ENCODE measurements around the gene RPTOR.
A peak's percentile ranks its signal among the peaks of the same experiment; 100 is the strongest.
"Not testable (repeated sequence)": the region's sequence is repeated elsewhere in the genome, so short reads cannot be mapped to it uniquely, and the experiment has no call there.

RPTOR gene

DNA sequence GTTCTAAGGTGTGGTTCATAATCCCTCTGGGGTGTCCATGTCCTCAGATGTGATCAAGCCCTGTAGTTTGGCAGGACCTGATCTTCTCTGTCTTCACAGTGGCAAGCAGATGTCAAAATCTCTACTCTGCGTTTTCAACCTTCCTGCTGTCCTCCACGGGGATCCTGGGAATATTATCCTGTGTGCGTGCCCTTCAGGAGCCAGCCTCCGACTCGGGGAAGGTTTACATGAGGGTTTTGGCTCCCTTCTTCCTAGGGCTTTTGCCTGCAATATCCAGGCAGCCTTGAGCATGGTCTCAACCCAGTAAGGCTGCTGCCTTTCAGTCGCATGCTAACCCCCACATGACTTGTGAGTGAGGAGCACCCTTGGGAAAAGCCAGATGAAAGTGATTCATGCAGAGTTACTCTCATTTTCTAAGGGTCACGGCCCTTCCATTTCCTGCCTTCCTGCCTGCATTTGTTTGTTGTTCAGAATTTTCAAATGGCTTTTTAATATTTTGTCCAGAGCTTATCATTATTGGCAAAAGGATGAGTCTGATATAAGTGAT is 244.8 kb downstream of the RPTOR start:
- DNase-seq = no peak

DNA sequence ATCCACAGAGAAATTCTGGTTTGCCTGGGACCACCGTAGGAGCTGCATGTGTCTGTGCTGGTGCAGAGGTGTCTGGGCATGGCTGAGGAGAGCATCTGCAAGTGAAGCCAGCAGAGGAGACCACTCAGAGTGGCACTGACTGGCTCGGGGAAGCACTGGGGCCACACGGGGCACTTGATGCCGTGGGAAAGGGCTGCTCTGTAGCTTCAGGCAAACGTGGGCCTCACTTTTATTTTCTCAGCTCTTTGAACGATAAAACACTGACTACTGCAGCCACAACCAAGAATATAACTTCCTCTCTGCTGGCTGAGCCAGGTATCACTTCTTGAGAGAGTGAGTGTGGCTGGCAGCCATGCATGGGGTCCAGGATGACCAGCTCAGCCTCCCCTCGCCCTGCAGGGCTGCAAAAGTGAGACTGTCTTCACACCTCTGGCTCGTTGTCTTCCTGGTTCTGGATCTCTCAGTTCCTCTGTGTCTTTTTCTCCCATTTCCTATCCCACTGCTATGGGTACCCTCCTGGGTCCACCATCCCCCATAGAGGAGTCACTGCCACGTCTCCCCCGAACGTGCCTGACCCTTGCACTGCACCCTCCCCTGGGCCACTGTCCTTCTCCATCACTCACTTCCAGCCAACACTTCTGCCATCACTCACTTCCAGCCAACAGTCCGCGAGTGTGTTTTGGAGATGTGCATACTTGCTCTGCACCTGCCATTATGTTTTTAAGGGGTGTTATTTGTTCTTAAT is 245.6 kb downstream of the RPTOR start:
- DNase-seq = no peak

DNA sequence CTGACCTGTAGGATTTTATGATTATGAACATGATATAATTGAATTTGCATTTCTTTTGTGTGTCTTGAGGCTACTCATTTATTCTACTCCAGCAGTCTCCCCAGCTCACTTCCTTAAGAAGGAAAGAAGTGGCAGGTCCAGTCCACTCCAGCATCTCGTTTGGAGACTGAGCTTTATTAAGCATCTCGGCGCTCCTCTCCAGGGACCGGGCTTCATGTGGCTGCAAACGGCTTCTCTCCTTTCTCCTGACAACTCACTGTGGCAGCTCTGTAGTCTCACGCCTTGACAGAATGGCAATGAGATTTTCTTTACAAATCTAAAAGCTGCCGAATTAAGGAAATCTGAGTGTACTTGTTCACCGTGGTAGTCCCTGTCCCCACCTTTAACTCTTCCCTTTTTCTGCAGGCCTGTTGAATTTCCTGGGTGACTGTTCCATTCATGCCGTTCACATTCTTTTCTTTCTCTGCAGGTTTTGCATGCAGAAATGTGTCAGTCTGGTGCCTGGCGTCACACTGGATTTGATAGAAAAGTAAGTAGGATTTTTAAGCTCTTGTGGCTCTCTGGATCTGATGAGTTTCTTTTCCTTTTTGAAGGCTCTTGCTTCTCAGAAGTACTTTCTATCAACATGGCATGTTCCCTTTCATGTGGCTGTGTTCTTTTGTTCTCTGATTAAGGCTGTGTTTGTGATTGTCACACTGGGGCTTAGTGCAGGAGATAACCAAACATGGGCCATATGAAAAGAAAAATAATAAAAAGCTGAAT is 246.5 kb downstream of the RPTOR start:
- no peak for DNase-seq

DNA sequence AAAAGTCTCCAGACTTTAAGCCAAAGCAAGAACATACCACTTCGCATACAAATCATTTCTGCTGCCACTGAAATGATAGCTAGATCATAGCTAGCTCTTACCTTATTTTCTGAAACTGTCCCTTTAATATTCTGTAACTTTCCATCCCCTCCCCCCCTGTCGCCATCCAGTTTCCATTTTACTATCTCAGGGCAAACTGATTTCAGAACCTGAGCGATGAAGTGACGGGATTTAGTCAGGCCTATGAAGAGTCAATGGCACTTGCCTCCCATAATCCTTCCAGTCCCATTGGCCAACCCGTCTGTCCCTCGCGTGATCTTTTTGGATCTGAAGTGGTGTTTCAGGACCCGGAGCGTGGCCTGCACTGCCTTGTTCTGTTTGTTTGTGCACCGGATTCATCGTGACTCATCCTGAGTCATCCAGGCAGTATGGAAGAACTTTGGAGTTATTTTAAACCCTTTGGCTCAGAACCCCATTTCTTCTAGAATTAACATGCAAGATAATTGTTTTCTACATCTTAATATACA is 247.2 kb downstream of the RPTOR start:
- no peak for DNase-seq

DNA sequence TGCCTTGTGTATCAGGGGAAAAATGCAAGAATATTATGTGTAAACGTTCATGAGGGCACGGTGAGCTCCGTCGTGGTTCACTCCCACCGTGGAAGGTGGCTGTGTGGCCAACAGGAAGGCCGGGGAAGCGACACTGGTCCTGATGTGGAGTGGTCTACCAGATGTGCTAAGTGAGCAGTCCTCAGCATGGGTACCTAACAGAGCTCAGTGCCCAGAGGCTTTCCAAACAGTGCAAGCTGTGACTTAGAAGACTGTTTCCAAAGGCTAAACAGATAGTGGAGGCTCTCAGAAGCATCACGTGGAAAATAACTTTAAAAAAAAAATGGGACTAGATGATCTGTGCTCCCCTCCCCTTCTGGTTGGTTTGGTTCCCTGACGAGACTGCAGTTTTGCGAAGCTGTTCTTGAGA is 247.7 kb downstream of the RPTOR start:
- no peak for DNase-seq

DNA sequence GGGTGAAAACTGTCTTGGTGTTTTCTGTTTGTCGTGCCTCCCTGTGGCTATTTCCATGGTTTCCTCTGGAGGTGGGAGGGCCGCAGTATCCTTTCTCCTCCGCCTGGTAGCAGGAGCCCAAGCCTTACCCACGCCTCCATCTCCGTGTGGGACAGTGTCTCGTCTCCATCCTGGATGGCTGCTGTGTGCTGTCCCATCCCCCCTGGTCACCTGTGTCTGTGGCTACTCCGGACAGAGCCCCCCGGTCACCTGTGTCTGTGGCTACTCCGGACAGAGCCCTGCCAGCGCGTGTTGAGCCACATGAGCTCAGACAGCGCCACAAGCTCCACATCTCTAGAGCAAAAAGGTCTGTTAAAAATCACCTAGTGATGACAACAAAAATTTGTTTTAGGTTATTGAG is 248.8 kb downstream of the RPTOR start:
- no peak for DNase-seq

DNA sequence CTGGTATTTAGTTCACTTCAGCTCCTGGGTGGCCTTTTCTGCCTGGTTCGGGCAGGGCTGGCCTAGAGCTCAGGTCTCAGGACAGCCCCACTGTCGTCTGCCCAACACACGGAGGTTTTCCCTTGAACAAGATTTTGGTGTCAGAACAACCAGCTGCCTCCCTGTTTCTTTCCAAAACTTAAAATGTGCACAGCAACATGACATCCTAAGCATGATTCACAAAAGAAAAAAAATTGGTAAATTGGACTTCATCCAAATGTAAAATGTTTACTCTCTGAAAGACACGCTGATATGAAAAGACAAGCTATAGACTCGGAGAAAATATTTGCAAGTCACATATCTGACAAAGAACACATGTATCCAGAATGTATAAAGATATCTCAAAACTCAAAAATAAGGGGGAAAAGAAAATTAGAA is 249.2 kb downstream of the RPTOR start:
- no peak for DNase-seq

DNA sequence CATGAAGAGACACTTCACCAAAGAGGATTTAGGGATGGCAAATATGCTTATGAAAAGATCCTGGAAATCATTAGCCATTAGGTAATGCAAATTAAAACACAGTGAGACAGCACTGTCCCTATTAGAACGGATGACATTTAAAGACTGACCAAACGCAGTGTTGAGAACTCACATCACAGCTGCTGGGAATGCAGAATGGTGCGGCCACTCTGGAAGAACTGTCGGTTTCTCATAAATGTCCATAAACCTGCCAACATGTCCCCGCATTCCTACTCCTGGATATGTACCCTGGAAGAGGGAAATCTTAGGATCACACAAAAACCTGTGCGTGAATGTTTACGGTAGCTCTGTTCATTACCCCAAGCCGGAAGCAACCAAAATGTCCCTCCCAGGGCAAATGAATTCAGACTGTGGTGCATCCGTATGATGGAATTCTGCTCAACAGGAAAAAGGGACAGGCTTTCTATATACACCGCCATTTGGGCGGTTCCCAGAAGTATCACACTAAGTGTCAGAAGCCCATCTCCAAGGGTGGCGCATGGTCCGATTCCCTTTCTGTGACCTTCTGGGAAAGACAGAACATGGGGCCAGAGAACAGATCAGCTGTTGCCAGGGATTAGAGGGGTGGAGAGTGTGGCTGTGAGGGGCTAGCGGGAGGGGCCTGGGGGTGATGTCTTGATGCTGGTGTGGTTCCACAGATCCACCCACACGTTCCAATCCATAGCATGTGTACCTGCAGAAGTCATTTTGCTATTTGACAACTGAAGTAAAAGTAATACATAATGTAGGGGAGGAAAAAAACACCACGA is 249.8 kb downstream of the RPTOR start:
- DNase-seq = no peak

DNA sequence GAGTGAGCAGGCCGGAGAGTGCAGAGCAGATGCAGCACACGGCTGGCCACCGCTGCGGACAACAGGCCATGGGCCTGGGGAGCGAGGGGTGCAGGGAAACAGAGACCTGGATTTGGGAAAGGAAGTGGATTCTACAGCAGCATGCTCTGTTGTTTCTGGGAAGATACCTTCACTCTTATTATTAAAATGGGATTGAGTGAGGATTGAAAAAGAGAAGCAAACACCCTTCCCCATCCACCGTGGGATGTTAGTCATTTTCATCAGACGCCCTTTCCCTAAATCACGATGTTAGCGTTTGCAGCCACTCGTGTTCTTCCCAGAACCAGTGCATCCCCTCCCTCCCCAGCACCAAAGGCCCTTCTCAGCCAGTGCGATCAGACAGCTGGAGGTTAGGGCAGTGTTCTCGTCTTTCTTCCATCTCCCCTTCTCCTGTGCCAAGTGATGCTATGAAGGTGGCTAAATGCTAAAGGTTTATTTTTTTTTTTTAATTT is 250.5 kb downstream of the RPTOR start:
- DNase-seq = no peak

DNA sequence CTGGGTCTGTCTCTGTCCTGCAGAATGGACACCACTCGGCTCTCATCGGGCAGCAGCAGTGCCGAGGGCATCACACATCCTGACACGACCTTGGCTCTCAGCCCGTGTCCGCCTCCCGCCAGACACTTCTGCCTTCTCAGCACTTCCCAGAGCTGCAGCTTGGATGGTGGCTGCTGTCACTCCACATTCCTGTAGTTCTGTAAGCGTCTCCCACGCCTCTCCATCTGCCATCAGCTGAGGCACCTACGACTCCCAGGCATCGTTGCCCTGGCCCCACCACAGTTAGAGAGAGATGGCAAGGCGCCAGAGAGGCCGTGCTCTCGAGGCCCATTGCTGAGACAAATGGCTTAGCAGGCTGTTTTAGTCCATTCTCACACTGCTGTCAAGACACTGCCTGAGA is 251.1 kb downstream of the RPTOR start:
- peak; percentile 21 for DNase-seq

DNA sequence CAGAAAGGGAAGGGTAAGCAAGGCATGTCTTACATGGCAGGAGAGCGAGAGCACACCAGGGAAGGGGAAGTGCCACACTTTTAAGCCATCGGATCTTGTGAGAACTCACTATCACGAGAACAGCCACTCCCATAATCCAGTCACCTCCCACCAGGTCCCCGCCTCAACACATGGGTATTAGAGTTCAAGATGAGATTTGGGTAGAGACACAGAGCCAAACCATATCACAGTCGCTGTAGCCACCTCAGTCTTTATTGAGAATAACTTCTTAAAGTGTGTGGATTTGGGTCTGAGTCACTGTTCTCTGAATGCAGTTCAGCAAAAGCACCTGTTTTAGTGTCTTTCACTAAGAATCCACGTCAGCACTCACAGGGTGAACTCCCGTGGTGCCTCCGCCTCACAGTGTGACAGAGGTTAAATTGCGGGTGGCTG is 251.8 kb downstream of the RPTOR start:
- no peak for DNase-seq

DNA sequence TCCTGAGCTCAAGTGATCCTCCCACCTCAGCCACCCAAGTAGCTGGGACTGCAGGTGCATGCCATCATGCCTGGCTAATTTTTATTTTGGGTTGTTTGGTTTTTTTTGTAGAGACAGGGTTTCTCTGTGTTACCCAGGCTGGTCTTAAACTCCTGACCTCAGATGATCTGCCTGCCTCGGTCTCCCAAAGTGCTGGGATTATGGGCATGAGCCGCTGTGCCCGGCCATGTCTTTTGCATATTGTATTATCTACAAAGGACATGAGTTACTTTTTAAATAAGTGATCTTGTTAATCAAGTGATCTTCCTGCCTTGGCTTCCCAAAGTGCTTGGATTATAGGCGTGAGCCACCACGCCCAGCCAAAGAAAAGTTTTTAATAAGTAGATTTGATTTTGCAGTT is 252.6 kb downstream of the RPTOR start:
- DNase-seq = not testable (repeated sequence)

DNA sequence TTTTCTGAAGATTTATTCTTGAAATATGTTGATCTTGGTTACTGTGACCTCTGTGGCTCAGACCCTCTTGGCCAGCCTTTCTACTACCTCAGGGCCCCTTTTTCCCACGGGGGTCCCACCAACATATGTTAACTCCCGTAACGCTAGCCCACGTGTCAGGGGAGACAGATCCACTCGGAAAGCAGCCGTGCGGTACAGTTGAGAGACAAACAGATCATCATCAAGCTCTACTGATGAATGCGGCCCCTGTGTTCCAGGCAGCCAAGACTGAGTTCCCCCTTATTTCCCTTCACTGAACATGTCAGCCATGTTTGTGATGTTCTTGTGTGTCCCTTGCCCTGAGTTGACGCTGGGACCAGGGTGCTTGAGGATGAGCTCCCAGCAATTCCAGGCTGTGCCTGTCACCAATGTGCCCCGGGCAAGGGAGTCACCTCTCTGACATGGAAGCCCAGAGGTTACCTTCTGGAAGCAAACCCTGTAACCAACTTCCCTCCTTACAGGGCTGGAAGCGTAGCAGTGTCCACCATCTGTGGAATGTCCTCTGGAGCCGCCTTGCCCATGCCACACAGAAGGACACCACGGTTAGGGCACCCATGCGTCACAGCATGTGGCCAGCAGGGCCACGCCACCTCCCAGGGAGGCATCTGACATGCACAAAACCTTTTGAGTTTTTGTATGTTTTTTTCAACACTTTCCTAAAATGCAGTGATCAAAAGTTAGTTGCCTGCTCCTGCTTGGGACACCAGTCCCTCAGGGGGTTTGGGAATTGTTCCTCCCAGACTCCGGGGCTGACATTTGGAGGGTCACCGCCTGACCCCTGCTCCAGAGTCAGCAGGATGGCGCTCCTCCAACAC is 253.3 kb downstream of the RPTOR start:
- no peak for DNase-seq

DNA sequence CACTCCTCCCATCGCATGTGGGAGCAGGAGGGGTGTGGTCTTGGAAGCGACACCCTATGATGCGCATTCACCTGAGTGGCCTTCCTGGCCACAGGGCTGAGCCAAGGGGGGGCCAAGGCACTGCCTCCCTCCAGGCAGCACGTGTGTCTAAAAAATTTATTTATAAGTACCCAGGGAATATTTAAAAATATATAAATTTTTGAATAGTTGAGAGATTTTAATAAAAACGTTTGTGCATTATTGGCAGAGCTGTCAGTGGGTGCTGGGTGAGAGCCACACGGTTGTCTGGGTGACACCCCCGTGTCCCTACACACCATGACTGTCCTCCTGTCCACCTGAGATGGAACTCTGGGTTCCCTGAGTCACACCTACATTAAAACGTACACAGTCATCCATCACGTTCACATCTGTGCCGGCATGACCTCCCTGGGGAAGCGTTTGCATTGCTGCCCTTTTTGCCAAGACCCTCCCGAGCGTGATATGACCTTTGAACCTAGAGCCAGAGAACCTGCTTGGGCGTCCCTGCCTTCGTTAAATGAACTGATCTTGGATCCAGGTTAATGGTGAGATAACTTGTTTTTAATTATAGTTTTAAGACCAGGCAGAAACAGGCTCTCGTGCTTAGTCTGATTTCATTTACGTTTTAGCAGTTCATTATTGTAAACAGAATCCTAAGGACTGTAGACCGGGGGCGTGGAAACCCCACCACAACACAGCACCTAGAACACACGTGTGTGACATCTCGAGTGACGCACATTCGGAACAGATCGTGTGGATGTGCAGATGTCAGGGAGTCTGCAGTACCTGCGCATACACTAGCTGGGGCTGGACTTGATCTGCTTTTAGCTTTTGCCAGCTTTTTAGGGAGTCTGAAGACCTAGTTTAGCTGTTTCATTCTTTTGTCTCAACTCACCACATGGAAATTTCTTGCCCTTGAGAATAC is 254.2 kb downstream of the RPTOR start:
- no peak for DNase-seq

DNA sequence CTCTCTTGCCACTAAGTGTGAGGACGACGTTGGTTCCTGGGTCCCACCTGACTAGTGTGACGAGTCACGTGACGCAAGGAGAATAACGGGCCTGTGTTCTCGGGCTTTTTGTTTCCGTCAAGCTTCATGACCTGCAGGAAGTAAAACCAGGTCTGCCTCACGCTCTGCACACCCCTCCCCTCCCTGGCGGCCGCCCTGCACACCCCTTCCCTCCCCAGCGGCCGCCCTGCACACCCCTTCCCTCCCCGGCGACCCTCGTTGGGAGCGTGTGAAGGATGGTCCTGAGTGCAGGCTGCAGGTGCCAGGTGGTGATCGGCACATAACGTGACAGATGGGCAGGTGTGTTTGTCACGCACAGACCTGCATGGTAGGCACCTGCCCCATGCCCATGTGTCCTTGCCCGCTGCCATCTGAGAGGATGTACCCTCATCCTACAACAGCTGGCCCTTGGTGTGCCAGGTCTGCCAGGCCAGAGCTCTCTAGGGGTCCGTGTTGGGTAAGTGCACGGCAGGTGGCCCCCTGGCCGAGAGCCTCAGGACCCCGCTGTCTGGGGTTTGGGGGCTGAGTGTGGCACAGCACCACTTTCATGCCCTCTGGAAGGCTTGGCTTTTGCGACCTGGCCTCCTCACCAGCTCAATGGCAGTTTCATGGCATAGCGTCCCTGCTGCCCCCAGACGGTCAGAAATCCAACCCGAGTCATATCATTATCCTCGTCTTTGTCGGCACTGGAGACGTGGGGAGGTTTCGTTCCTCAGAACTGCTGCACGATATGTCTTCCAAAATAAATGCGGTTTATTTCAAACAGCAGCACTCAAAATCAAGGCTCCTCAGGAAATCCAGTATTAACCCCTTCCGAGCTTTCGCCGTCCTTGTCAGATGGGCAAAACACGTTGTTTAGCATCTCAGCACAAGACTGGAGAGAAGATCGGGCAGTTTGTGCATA is 255.2 kb downstream of the RPTOR start:
- DNase-seq = no peak

DNA sequence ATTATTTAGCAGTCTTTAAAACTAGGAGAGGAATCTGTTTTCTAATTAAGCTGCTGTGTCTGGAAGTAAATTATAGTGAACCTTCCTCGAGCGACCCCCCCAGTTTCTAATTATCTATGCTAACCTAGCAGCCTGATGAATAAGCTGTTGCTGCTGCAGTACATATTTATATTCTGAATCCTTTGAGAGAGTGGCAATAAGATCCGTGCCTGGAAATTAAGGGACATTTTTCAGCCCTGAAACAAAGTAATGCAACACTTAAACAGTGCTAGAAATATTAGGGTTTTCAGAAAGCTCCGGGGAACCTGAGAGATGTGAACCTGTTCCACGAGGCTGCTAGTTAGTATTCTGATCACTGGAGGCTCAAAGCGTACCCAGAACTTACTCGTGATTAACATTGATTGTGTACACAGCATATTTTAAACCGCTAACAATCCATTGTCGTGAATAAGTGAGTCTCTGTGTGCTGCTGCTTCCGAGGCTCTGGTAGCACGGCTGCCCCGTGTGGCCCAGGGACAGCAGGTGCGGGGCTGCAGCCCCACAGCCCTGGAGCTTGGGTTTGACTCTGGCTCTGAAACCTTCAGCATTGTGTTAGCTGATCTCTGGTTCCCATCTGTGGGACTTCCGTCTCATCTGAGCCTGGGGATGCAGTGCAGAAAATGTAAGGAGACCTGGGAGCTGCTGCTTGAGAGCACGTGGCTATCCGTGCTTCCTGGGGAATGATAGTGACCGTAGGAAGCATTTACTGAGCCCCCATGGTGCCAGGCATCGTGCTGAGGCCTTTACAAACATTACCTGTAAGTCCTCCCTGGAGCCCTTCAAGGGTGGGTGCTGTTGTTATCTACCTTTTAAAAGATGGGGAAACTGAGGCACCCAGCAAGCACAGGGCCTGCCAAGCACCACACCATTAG is 256.1 kb downstream of the RPTOR start:
- DNase-seq = no peak

DNA sequence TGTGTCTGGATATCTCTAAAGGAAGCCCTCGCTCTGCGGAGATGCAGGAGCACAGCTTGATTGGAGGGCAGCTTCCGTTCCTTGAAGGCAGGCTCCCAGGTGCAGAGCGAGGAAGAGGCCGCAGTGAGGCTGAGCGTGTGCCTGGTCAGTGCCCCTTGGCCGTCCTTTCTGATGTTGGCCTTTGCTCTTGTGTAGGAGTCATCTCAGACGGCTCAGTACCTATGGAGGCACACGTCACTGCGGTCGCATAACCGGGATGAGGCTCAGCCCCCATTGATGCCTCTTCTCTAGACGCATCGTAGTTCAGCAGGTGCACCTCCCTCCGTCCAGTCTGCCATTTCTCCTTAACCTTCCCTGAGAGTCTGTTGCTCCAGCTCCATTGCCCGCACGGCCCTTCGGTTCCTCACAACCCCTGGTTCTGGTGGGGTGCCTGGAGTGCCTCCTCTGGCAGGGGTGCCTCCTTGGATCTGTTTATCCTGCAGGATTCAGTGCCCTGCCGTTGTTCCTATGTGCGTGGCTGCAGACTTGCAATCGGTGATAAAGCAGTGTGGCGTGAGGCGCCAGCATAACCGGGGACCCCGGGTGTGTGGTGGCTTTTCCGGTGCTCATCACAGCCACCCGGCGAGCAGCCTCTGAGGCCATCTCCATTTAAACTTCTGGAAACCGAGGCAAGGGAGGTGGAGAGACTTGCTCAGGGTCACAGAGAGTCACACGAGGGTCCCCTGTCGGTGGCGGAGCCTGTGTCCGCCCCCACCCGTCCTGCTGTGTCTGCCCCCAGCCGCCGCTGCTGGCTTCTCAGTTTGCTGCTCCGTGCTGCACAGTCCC is 258.2 kb downstream of the RPTOR start:
- DNase-seq = no peak

Data from NCI-H82 (cell line).